DMS53 treated with DMSO at 0.1 percent for 48 hours (cell line): ENCODE measurements around the gene USP40.

ENCODE experiments used
- DNase-seq: peaks from one replicate; lab custom pipeline; 2025; ENCODE audit not compliant: unreplicated experiment; lab: John Stamatoyannopoulos, UW

USP40 gene

GRCh38 chr2:233476063-233476410, 90.5 kb downstream of the USP40 start:
- no peak for DNase-seq

- no peak for DNase-seq
Observed at GRCh38 chr2:233474308-233475160, 92.0 kb downstream of the USP40 start.

- no peak for DNase-seq
Observed at GRCh38 chr2:233473878-233474277, 92.7 kb downstream of the USP40 start.

GRCh38 chr2:233473386-233473791, 93.2 kb downstream of the USP40 start:
- no peak for DNase-seq

- no peak for DNase-seq
Observed at GRCh38 chr2:233471291-233472035, 95.1 kb downstream of the USP40 start.

GRCh38 chr2:233470839-233471238, 95.7 kb downstream of the USP40 start:
- DNase-seq: no peak

GRCh38 chr2:233470011-233470687, 96.4 kb downstream of the USP40 start:
- no peak for DNase-seq

GRCh38 chr2:233469261-233470010, 97.1 kb downstream of the USP40 start:
- DNase-seq: no peak

- no peak for DNase-seq
Observed at GRCh38 chr2:233468741-233469110, 97.9 kb downstream of the USP40 start.

GRCh38 chr2:233468047-233468740, 98.4 kb downstream of the USP40 start:
- DNase-seq: no peak

GRCh38 chr2:233466991-233467603, 99.5 kb downstream of the USP40 start:
- no peak for DNase-seq

- no peak for DNase-seq
Observed at GRCh38 chr2:233464531-233465240, 101.9 kb downstream of the USP40 start.

- no peak for DNase-seq
Observed at GRCh38 chr2:233464056-233464455, 102.5 kb downstream of the USP40 start.

GRCh38 chr2:233463586-233463985, 103.0 kb downstream of the USP40 start:
- DNase-seq: no peak

GRCh38 chr2:233462826-233463470, 103.6 kb downstream of the USP40 start:
- DNase-seq: no peak

GRCh38 chr2:233462202-233462785, 104.3 kb downstream of the USP40 start:
- no peak for DNase-seq

GRCh38 chr2:233461481-233461891, 105.1 kb downstream of the USP40 start:
- no peak for DNase-seq

GRCh38 chr2:233460726-233461441, 105.7 kb downstream of the USP40 start:
- DNase-seq: no peak
